Measurements from ENCODE around the gene FAM25A. TPM values are rescaled to one million over a fixed set of nuclear protein-coding genes. Genes with fewer than 3 reads are reported as not detected.
"Not testable (repeated sequence)": the region's sequence is repeated elsewhere in the genome, so short reads cannot be mapped to it uniquely, and the experiment has no call there.

Gene FAM25A
- total and polyA plus RNA-seq, 5 donors from 2014 or later, result not detected

GRCh38 chr10:86992929-86993328, 27.2 kb upstream of the FAM25A start:
- Histone ChIP-seq H3K4me1 (ENCODE audit: control insufficient read depth, insufficient read depth, low read length, poor library complexity, severe bottlenecking) (no peaks in the 10 kb centered on the region), H3K27me3 (ENCODE audit: control insufficient read depth, insufficient read depth, low read length) (peaks cover 17% of the 10 kb centered on the region), H3K36me3 (ENCODE audit: control insufficient read depth, insufficient read depth, low read length) (no peaks in the 10 kb centered on the region), H3K4me3 (ENCODE audit: low read depth, low read length) (no peak overlapping the region), H3K9me3 (ENCODE audit: control insufficient read depth in 2 of 2, low read length in 2 of 2) (no peaks in the 10 kb centered on the region), H3K27ac (ENCODE audit: insufficient read depth, low read length, poor library complexity, severe bottlenecking) (no peak overlapping the region)
- peaks cover 50% of the 10 kb centered on the region for H3K27me3 Mint-ChIP-seq
- no peaks in the 10 kb centered on the region for H3K4me1 Mint-ChIP-seq
- no peaks in the 10 kb centered on the region for H3K36me3 Mint-ChIP-seq
- H3K9me3 Mint-ChIP-seq, result no peaks in the 10 kb centered on the region
- no peak overlapping the region for H3K27ac Mint-ChIP-seq
- no peak overlapping the region for H3K4me3 Mint-ChIP-seq
- DNase-seq (no peak), ATAC-seq (ENCODE audit: low read depth in 2 of 2) (no peak)

GRCh38 chr10:86999802-87000403, 20.2 kb upstream of the FAM25A start:
- H3K4me3 Mint-ChIP-seq; H3K27ac Mint-ChIP-seq; H3K27me3 ChIP-seq (ENCODE audit: control insufficient read depth, insufficient read depth, low read length); H3K4me3 ChIP-seq (ENCODE audit: low read depth, low read length); H3K4me1 Mint-ChIP-seq; H3K36me3 Mint-ChIP-seq; ATAC-seq (ENCODE audit: low read depth in 2 of 2); H3K27ac ChIP-seq (ENCODE audit: insufficient read depth, low read length, poor library complexity, severe bottlenecking); DNase-seq; H3K9me3 ChIP-seq (ENCODE audit: control insufficient read depth in 2 of 2, low read length in 2 of 2); H3K9me3 Mint-ChIP-seq; H3K4me1 ChIP-seq (ENCODE audit: control insufficient read depth, insufficient read depth, low read length, poor library complexity, severe bottlenecking); H3K36me3 ChIP-seq (ENCODE audit: control insufficient read depth, insufficient read depth, low read length): not testable (repeated sequence)
- peaks cover 13% of the 10 kb centered on the region for H3K27me3 Mint-ChIP-seq

- Mint-ChIP-seq H3K27ac (no peak overlapping the region), H3K4me3 (no peak overlapping the region), H3K9me3 (no peaks in the 10 kb centered on the region), H3K36me3 (no peaks in the 10 kb centered on the region), H3K4me1 (no peaks in the 10 kb centered on the region), H3K27me3 (peaks cover 13% of the 10 kb centered on the region)
- DNase-seq, result no peak
- H3K27ac ChIP-seq (ENCODE audit: insufficient read depth, low read length, poor library complexity, severe bottlenecking), result no peak overlapping the region
- H3K9me3 ChIP-seq (ENCODE audit: control insufficient read depth in 2 of 2, low read length in 2 of 2), result no peaks in the 10 kb centered on the region
- no peaks in the 10 kb centered on the region for H3K4me1 ChIP-seq (ENCODE audit: control insufficient read depth, insufficient read depth, low read length, poor library complexity, severe bottlenecking)
- no peaks in the 10 kb centered on the region for H3K27me3 ChIP-seq (ENCODE audit: control insufficient read depth, insufficient read depth, low read length)
- H3K4me3 ChIP-seq (ENCODE audit: low read depth, low read length), result no peak overlapping the region
- no peak for ATAC-seq (ENCODE audit: low read depth in 2 of 2)
- H3K36me3 ChIP-seq (ENCODE audit: control insufficient read depth, insufficient read depth, low read length), result no peaks in the 10 kb centered on the region
Measured at GRCh38 chr10:87000491-87000890, 19.6 kb upstream of the FAM25A start.

- H3K27ac Mint-ChIP-seq; H3K9me3 ChIP-seq (ENCODE audit: control insufficient read depth in 2 of 2, low read length in 2 of 2); H3K27me3 Mint-ChIP-seq; H3K4me3 Mint-ChIP-seq; H3K9me3 Mint-ChIP-seq; H3K4me1 Mint-ChIP-seq; H3K4me1 ChIP-seq (ENCODE audit: control insufficient read depth, insufficient read depth, low read length, poor library complexity, severe bottlenecking); H3K27me3 ChIP-seq (ENCODE audit: control insufficient read depth, insufficient read depth, low read length); H3K36me3 ChIP-seq (ENCODE audit: control insufficient read depth, insufficient read depth, low read length); H3K27ac ChIP-seq (ENCODE audit: insufficient read depth, low read length, poor library complexity, severe bottlenecking); H3K4me3 ChIP-seq (ENCODE audit: low read depth, low read length); DNase-seq; H3K36me3 Mint-ChIP-seq; ATAC-seq (ENCODE audit: low read depth in 2 of 2): not testable (repeated sequence)
Measured at GRCh38 chr10:87007124-87007523, 13.0 kb upstream of the FAM25A start.

DNA sequence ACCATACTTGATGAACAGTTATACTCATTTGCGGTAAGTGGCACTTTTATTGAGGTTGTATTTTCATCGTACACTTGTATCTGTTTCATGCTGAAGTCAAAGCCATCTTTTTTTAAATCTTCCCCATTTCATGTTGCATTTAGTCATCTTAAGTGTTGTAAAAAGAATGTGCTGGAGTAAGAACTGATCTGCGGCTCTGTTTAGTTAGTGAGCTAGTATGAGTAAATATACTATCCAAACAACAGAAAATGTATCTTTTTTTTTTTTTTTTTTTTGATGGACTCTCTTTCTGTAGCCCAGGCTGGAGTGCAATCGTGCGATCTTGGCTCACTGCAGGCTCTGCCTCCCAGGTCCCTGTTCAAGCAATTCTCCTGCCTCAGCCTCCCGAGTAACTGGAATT, 12.4 kb upstream of the FAM25A start:
- not testable (repeated sequence) for H3K27ac ChIP-seq (ENCODE audit: insufficient read depth, low read length, poor library complexity, severe bottlenecking); H3K4me1 ChIP-seq (ENCODE audit: control insufficient read depth, insufficient read depth, low read length, poor library complexity, severe bottlenecking); H3K4me3 ChIP-seq (ENCODE audit: low read depth, low read length); H3K27ac Mint-ChIP-seq; H3K27me3 Mint-ChIP-seq; H3K36me3 ChIP-seq (ENCODE audit: control insufficient read depth, insufficient read depth, low read length); H3K27me3 ChIP-seq (ENCODE audit: control insufficient read depth, insufficient read depth, low read length); H3K4me1 Mint-ChIP-seq; DNase-seq; H3K4me3 Mint-ChIP-seq; H3K9me3 ChIP-seq (ENCODE audit: control insufficient read depth in 2 of 2, low read length in 2 of 2); H3K36me3 Mint-ChIP-seq; H3K9me3 Mint-ChIP-seq; ATAC-seq (ENCODE audit: low read depth in 2 of 2)

DNA sequence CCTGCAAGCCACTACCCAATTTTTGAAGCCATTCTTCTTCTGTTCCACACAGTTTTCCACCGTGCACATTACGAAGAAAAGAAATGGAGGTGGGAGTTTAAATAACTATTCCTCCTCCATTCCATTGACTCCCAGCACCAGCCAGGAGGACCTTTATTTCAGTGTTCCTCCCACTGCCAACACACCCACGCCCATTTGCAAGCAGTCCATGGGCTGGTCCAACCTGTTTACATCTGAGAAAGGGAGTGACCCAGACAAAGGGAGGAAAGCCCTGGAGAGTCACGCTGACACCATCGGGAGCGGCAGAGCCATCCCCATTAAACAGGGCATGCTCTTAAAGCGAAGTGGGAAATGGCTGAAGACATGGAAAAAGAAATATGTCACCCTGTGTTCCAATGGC, 11.8 kb upstream of the FAM25A start:
- H3K4me3 ChIP-seq (ENCODE audit: low read depth, low read length); H3K27me3 ChIP-seq (ENCODE audit: control insufficient read depth, insufficient read depth, low read length); H3K9me3 Mint-ChIP-seq; H3K27ac Mint-ChIP-seq; ATAC-seq (ENCODE audit: low read depth in 2 of 2); H3K36me3 ChIP-seq (ENCODE audit: control insufficient read depth, insufficient read depth, low read length); H3K27ac ChIP-seq (ENCODE audit: insufficient read depth, low read length, poor library complexity, severe bottlenecking); H3K9me3 ChIP-seq (ENCODE audit: control insufficient read depth in 2 of 2, low read length in 2 of 2); DNase-seq; H3K27me3 Mint-ChIP-seq; H3K4me1 ChIP-seq (ENCODE audit: control insufficient read depth, insufficient read depth, low read length, poor library complexity, severe bottlenecking); H3K4me3 Mint-ChIP-seq; H3K36me3 Mint-ChIP-seq; H3K4me1 Mint-ChIP-seq: not testable (repeated sequence)

GRCh38 chr10:87009134-87009696, 10.9 kb upstream of the FAM25A start:
- DNase-seq; ATAC-seq (ENCODE audit: low read depth in 2 of 2); H3K4me1 Mint-ChIP-seq; H3K27me3 Mint-ChIP-seq; H3K4me3 ChIP-seq (ENCODE audit: low read depth, low read length); H3K9me3 ChIP-seq (ENCODE audit: control insufficient read depth in 2 of 2, low read length in 2 of 2); H3K27ac Mint-ChIP-seq; H3K36me3 ChIP-seq (ENCODE audit: control insufficient read depth, insufficient read depth, low read length); H3K27ac ChIP-seq (ENCODE audit: insufficient read depth, low read length, poor library complexity, severe bottlenecking); H3K4me1 ChIP-seq (ENCODE audit: control insufficient read depth, insufficient read depth, low read length, poor library complexity, severe bottlenecking); H3K4me3 Mint-ChIP-seq; H3K36me3 Mint-ChIP-seq; H3K9me3 Mint-ChIP-seq; H3K27me3 ChIP-seq (ENCODE audit: control insufficient read depth, insufficient read depth, low read length): not testable (repeated sequence)

DNA sequence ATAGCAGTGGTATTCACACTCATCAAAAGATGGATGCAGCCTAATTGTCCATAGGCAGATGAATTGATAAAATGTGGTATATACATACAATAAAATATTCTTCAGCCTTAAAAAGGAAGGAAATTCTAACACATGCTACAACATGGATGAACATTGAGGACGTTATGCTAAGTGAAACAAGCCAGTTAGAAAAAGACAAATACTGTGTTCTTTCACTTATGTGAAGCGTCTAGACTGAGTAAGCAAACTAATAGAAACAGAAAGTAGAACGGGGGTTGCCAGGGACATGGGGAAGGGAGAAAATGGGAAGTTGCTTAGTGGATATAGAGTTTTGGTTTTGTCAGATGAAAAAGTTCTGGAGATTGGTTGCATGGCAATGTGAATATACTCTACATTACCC, 6.6 kb upstream of the FAM25A start:
- H3K36me3 Mint-ChIP-seq; H3K4me3 Mint-ChIP-seq; H3K4me1 Mint-ChIP-seq; DNase-seq; H3K4me1 ChIP-seq (ENCODE audit: control insufficient read depth, insufficient read depth, low read length, poor library complexity, severe bottlenecking); H3K9me3 Mint-ChIP-seq; H3K27me3 Mint-ChIP-seq; H3K27ac Mint-ChIP-seq; H3K27me3 ChIP-seq (ENCODE audit: control insufficient read depth, insufficient read depth, low read length); ATAC-seq (ENCODE audit: low read depth in 2 of 2); H3K36me3 ChIP-seq (ENCODE audit: control insufficient read depth, insufficient read depth, low read length); H3K4me3 ChIP-seq (ENCODE audit: low read depth, low read length); H3K27ac ChIP-seq (ENCODE audit: insufficient read depth, low read length, poor library complexity, severe bottlenecking); H3K9me3 ChIP-seq (ENCODE audit: control insufficient read depth in 2 of 2, low read length in 2 of 2): not testable (repeated sequence)
